GM13976 (cell line): Measurements from ENCODE around the gene TSACC.

Experiments
- DNase-seq: peaks from one replicate; pipeline ENCODE4 v3.0.0; 2012; ENCODE audit warnings: low spot score
- CTCF ChIP-seq: IDR thresholded peaks from 2 replicates; pipeline ENCODE4 v1.5.1; 2012; ENCODE audit warnings: borderline replicate concordance, mild to moderate bottlenecking; ENCODE audit not compliant: insufficient read depth; ENCODE audit errors: extremely low read depth, missing control alignments, control extremely low read depth
- in situ Hi-C: fragments of 300-500 bp; cut with MboI; formaldehyde crosslinking; loops from one replicate; pipeline ENCODE4 v1.12.0; 2022; ENCODE audit warnings: low sequenced_read_pairs, mixed read lengths, inconsistent platforms; ENCODE audit not compliant: unreplicated experiment

The TSACC gene

GRCh38 chr1:156387870-156388173 lies 49.5 kb downstream of the TSACC start:
- DNase-seq: no peak
- in situ Hi-C loops: loop anchor here (5.0 to 10.0 kb wide), 2 partner anchors 54 to 217 kb away; partner anchors contain the start of gene GPATCH4
- TF ChIP-seq CTCF: no peak

GRCh38 chr1:156388174-156389137 lies 50.1 kb downstream of the TSACC start:
- in situ Hi-C loops: loop anchor here (5.0 to 10.0 kb wide), 2 partner anchors 54 to 216 kb away; partner anchors contain the start of gene GPATCH4
- TF ChIP-seq CTCF: no peak
- peak; percentile 64 for DNase-seq

GRCh38 chr1:156389311-156389710 lies 51.0 kb downstream of the TSACC start:
- no peak for DNase-seq
- in situ Hi-C loops: loop anchor here (5.0 to 10.0 kb wide), 2 partner anchors 53 to 215 kb away; partner anchors contain the start of gene GPATCH4
- TF ChIP-seq CTCF: no peak

GRCh38 chr1:156390469-156391365 lies 52.4 kb downstream of the TSACC start:
- TF ChIP-seq CTCF: no peak
- in situ Hi-C loops: no loop called here
- DNase-seq: no peak

GRCh38 chr1:156391366-156391677 lies 53.0 kb downstream of the TSACC start:
- in situ Hi-C loops: no loop called here
- no peak for TF ChIP-seq CTCF
- DNase-seq: no peak

GRCh38 chr1:156391701-156392100 lies 53.4 kb downstream of the TSACC start:
- no peak for TF ChIP-seq CTCF
- in situ Hi-C loops: no loop called here

More at GRCh38 chr1:156391701-156392100, 53.4 kb downstream of the TSACC start:
- no peak for DNase-seq
